ENCODE data around the gene ETDA. TPM values are rescaled to one million over a fixed set of nuclear protein-coding genes. Genes with fewer than 3 reads are reported as not detected.

ETDA gene
- polyA plus RNA-seq, 2 of the 4 experiments (the other 2 are of a cell fraction) = not detected

- ChIA-PET CTCF (no interaction called here), POLR2A (no interaction called here)
- H3K4me2 ChIP-seq = no peak overlapping the region
- TF ChIP-seq EHMT2 (IDR thresholded peaks at IDR 0.05; ENCODE audit: low read depth) (no peak), CEBPB (IDR thresholded peaks at IDR 0.05) (no peak), RARB (CRISPR knock-in tag; IDR thresholded peaks at IDR 0.05) (no peak), KDM5A (IDR thresholded peaks at IDR 0.05) (no peak), TFCP2L1 (CRISPR knock-in tag; IDR thresholded peaks at IDR 0.05) (no peak), ZFP36 (IDR thresholded peaks at IDR 0.05; ENCODE audit: borderline replicate concordance, partially characterized antibody) (no peak), ZNF302 (CRISPR knock-in tag; IDR thresholded peaks at IDR 0.05) (no peak), JUNB (IDR thresholded peaks at IDR 0.05) (no peak)
- no peak for ATAC-seq
- no peaks in the 10 kb centered on the region for H3K9me3 ChIP-seq
- H3K27ac ChIP-seq = no peak overlapping the region
- FAIRE-seq = no peak
- no peak overlapping the region for H3K4me3 ChIP-seq
- 88% methylated on average over 5 of the region's 5 CpGs for WGBS (ENCODE audit: missing lambda C conversion rate)
- DNase-seq (ENCODE audit: low read depth in 1 of 2, low spot score in 1 of 2) = no peak
- H3K4me1 ChIP-seq = no peaks in the 10 kb centered on the region
Observed at GRCh38 chrX:135302269-135302873, 50.5 kb downstream of the ETDA start.

Other genes with a start within 250 kb of the ETDA start
- gene RTL8B, start 229.5 kb upstream of the ETDA start, polyA plus RNA-seq (2011; rRNA removed) = 3.7 and 6.0 TPM in 2 replicates
- 9.6 to 12.9 TPM (median 12.3 TPM) in 3 replicates for gene RTL8B, start 229.5 kb upstream of the ETDA start, polyA plus RNA-seq (2017; fragmentation: RNase III; extraction: RNeasy Plus Mini Kit Qiagen cat#74134 plus additional on column Dnase treatment)
- gene RTL8C, start 219.7 kb upstream of the ETDA start, polyA plus RNA-seq (2011; rRNA removed) = 45.6 and 72.6 TPM in 2 replicates
- 109 to 123 TPM (median 109 TPM) in 3 replicates for gene RTL8C, start 219.7 kb upstream of the ETDA start, polyA plus RNA-seq (2017; fragmentation: RNase III; extraction: RNeasy Plus Mini Kit Qiagen cat#74134 plus additional on column Dnase treatment)
- gene RTL8A, start 199.9 kb upstream of the ETDA start, polyA plus RNA-seq (2011; rRNA removed) = 74.8 and 142 TPM in 2 replicates
- gene RTL8A, start 199.9 kb upstream of the ETDA start, polyA plus RNA-seq (2017; fragmentation: RNase III; extraction: RNeasy Plus Mini Kit Qiagen cat#74134 plus additional on column Dnase treatment) = 130 to 138 TPM (median 137 TPM) in 3 replicates
- gene SMIM10L2B, start 153.3 kb upstream of the ETDA start, polyA plus RNA-seq (2011; rRNA removed) = 0.06 TPM in 1 of 2 replicates, not detected in the other
- gene SMIM10L2B, start 153.3 kb upstream of the ETDA start, polyA plus RNA-seq (2017; fragmentation: RNase III; extraction: RNeasy Plus Mini Kit Qiagen cat#74134 plus additional on column Dnase treatment) = 0.07 to 0.14 TPM (median 0.12 TPM) in 3 replicates
- not detected in 2 replicates for gene ETDB, start 131.5 kb upstream of the ETDA start, polyA plus RNA-seq (2011; rRNA removed)
- not detected in 3 replicates for gene ETDB, start 131.5 kb upstream of the ETDA start, polyA plus RNA-seq (2017; fragmentation: RNase III; extraction: RNeasy Plus Mini Kit Qiagen cat#74134 plus additional on column Dnase treatment)
- gene CT55, start 80.7 kb upstream of the ETDA start, polyA plus RNA-seq (2011; rRNA removed) = 0.05 TPM in 1 of 2 replicates, not detected in the other
- gene CT55, start 80.7 kb upstream of the ETDA start, polyA plus RNA-seq (2017; fragmentation: RNase III; extraction: RNeasy Plus Mini Kit Qiagen cat#74134 plus additional on column Dnase treatment) = not detected in 3 replicates
- gene ETDC, start 57.4 kb downstream of the ETDA start, polyA plus RNA-seq (2011; rRNA removed) = not detected in 2 replicates
- not detected in 3 replicates for gene ETDC, start 57.4 kb downstream of the ETDA start, polyA plus RNA-seq (2017; fragmentation: RNase III; extraction: RNeasy Plus Mini Kit Qiagen cat#74134 plus additional on column Dnase treatment)
- gene ZNF75D, start 92.0 kb downstream of the ETDA start, polyA plus RNA-seq (2011; rRNA removed) = 9.7 and 10.7 TPM in 2 replicates
- 5.0 to 5.5 TPM (median 5.5 TPM) in 3 replicates for gene ZNF75D, start 92.0 kb downstream of the ETDA start, polyA plus RNA-seq (2017; fragmentation: RNase III; extraction: RNeasy Plus Mini Kit Qiagen cat#74134 plus additional on column Dnase treatment)
- gene ZNF449, start 92.7 kb downstream of the ETDA start, polyA plus RNA-seq (2011; rRNA removed) = 9.2 and 11.1 TPM in 2 replicates
- 4.2 to 5.1 TPM (median 4.5 TPM) in 3 replicates for gene ZNF449, start 92.7 kb downstream of the ETDA start, polyA plus RNA-seq (2017; fragmentation: RNase III; extraction: RNeasy Plus Mini Kit Qiagen cat#74134 plus additional on column Dnase treatment)
- 0.59 and 0.61 TPM in 2 replicates for gene SMIM10L2A, start 169.9 kb downstream of the ETDA start, polyA plus RNA-seq (2011; rRNA removed)
- gene SMIM10L2A, start 169.9 kb downstream of the ETDA start, polyA plus RNA-seq (2017; fragmentation: RNase III; extraction: RNeasy Plus Mini Kit Qiagen cat#74134 plus additional on column Dnase treatment) = 0.34 to 0.37 TPM (median 0.37 TPM) in 3 replicates

Measured in A549 (cell line).